ENCODE data around the gene SF3B3. TPM values are rescaled to one million over a fixed set of nuclear protein-coding genes. Genes with fewer than 3 reads are reported as not detected.

Gene SF3B3
- total and polyA plus RNA-seq, 2 of the 13 experiments (the other 11 are each of a cell fraction or from before 2014, with no cell fraction given): 157 to 500 TPM

GRCh38 chr16:70523743-70524398 lies at the start of gene SF3B3 (continued):
- TF ChIP-seq, protein P1, sequence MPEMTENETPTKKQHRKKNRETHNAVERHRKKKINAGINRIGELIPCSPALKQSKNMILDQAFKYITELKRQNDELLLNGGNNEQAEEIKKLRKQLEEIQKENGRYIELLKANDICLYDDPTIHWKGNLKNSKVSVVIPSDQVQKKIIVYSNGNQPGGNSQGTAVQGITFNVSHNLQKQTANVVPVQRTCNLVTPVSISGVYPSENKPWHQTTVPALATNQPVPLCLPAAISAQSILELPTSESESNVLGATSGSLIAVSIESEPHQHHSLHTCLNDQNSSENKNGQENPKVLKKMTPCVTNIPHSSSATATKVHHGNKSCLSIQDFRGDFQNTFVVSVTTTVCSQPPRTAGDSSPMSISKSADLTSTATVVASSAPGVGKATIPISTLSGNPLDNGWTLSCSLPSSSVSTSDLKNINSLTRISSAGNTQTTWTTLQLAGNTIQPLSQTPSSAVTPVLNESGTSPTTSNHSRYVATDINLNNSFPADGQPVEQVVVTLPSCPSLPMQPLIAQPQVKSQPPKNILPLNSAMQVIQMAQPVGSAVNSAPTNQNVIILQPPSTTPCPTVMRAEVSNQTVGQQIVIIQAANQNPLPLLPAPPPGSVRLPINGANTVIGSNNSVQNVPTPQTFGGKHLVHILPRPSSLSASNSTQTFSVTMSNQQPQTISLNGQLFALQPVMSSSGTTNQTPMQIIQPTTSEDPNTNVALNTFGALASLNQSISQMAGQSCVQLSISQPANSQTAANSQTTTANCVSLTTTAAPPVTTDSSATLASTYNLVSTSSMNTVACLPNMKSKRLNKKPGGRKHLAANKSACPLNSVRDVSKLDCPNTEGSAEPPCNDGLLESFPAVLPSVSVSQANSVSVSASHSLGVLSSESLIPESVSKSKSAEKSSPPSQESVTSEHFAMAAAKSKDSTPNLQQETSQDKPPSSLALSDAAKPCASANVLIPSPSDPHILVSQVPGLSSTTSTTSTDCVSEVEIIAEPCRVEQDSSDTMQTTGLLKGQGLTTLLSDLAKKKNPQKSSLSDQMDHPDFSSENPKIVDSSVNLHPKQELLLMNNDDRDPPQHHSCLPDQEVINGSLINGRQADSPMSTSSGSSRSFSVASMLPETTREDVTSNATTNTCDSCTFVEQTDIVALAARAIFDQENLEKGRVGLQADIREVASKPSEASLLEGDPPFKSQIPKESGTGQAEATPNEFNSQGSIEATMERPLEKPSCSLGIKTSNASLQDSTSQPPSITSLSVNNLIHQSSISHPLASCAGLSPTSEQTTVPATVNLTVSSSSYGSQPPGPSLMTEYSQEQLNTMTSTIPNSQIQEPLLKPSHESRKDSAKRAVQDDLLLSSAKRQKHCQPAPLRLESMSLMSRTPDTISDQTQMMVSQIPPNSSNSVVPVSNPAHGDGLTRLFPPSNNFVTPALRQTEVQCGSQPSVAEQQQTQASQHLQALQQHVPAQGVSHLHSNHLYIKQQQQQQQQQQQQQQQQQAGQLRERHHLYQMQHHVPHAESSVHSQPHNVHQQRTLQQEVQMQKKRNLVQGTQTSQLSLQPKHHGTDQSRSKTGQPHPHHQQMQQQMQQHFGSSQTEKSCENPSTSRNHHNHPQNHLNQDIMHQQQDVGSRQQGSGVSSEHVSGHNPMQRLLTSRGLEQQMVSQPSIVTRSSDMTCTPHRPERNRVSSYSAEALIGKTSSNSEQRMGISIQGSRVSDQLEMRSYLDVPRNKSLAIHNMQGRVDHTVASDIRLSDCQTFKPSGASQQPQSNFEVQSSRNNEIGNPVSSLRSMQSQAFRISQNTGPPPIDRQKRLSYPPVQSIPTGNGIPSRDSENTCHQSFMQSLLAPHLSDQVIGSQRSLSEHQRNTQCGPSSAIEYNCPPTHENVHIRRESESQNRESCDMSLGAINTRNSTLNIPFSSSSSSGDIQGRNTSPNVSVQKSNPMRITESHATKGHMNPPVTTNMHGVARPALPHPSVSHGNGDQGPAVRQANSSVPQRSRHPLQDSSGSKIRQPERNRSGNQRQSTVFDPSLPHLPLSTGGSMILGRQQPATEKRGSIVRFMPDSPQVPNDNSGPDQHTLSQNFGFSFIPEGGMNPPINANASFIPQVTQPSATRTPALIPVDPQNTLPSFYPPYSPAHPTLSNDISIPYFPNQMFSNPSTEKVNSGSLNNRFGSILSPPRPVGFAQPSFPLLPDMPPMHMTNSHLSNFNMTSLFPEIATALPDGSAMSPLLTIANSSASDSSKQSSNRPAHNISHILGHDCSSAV (CRISPR knock-in tag; IDR thresholded peaks at IDR 0.05; ENCODE audit: borderline replicate concordance): no peak
- TF ChIP-seq KLF12 (CRISPR knock-in tag; IDR thresholded peaks at IDR 0.05; ENCODE audit: borderline replicate concordance): peak; percentile 33; the same call in 1 of the 2 replicates
- TF ChIP-seq STAT5B (CRISPR knock-in tag; IDR thresholded peaks at IDR 0.05): 0 out of 2 replicates have a peak, but pooled peaks have one; percentile 18
- peak; percentile 68 for TF ChIP-seq XRCC5 (optimal IDR thresholded peaks at IDR 0.05; ENCODE audit: low read length)
- peak; percentile 99 for TF ChIP-seq ZFY (CRISPR knock-in tag; IDR thresholded peaks at IDR 0.05)
- TF ChIP-seq NR2F2 (IDR thresholded peaks at IDR 0.05; ENCODE audit: borderline replicate concordance, low read depth): 0 out of 2 replicates have a peak, but pooled peaks have one; percentile 11
- peak; percentile 93; the same call in 1 of the 2 replicates for TF ChIP-seq ZNF224 (CRISPR knock-in tag; IDR thresholded peaks at IDR 0.05)
- TF ChIP-seq RXRB (CRISPR knock-in tag; IDR thresholded peaks at IDR 0.05; ENCODE audit: borderline replicate concordance): peak; percentile 44; the same call in 1 of the 2 replicates
- TF ChIP-seq PRMT3 (CRISPR knock-in tag; IDR thresholded peaks at IDR 0.05; ENCODE audit: borderline replicate concordance, low read depth): no peak
- TF ChIP-seq ZFP36 (IDR thresholded peaks at IDR 0.05; ENCODE audit: borderline replicate concordance, low read depth, low read length, partially characterized antibody): no peak
- 0 out of 2 replicates have a peak, but pooled peaks have one; percentile 52 for TF ChIP-seq IRF2 (CRISPR knock-in tag; IDR thresholded peaks at IDR 0.05)
- TF ChIP-seq CSRNP2 (CRISPR knock-in tag; conservative IDR thresholded peaks at IDR 0.05; ENCODE audit: low read depth): no peak
- TF ChIP-seq KMT2B (CRISPR knock-in tag; IDR thresholded peaks at IDR 0.05): no peak
- peak; percentile 82; the same call in 1 of the 2 replicates for TF ChIP-seq ZNF580 (CRISPR knock-in tag; IDR thresholded peaks at IDR 0.05; ENCODE audit: borderline replicate concordance, low read depth)
- TF ChIP-seq ZC3H4 (CRISPR knock-in tag; IDR thresholded peaks at IDR 0.05; ENCODE audit: borderline replicate concordance): no peak
- peak; percentile 29 for TF ChIP-seq RBM39 (IDR thresholded peaks at IDR 0.05; ENCODE audit: low read depth, low read length, poor library complexity, severe bottlenecking)
